Astrocyte of the cerebellum (primary cell): ENCODE data around the gene NPW.
A peak's percentile ranks its signal among the peaks of the same experiment; 100 is the strongest.

Experiments used
- DNase-seq: peaks from one replicate; pipeline ENCODE4 v3.0.0-alpha.2; 2011; ENCODE audit warnings: low read depth
- H3K4me3 ChIP-seq: 2 replicates; pipeline ENCODE4 v1.5.1; 2011; ENCODE audit warnings: mild to moderate bottlenecking, low read depth, low read length, moderate library complexity
- in situ Hi-C: cut with HindIII; loops from 2 replicates; pipeline ENCODE4 v1.10.0; 2017; ENCODE audit warnings: low sequenced_read_pairs
- TF ChIP-seq, protein P1 (sequence below): IDR thresholded peaks from 2 replicates; pipeline ENCODE4 v1.5.1; 2012; ENCODE audit warnings: low read length, low read depth, moderate library complexity, mild to moderate bottlenecking; ENCODE audit errors: missing control alignments

NPW gene

DNA sequence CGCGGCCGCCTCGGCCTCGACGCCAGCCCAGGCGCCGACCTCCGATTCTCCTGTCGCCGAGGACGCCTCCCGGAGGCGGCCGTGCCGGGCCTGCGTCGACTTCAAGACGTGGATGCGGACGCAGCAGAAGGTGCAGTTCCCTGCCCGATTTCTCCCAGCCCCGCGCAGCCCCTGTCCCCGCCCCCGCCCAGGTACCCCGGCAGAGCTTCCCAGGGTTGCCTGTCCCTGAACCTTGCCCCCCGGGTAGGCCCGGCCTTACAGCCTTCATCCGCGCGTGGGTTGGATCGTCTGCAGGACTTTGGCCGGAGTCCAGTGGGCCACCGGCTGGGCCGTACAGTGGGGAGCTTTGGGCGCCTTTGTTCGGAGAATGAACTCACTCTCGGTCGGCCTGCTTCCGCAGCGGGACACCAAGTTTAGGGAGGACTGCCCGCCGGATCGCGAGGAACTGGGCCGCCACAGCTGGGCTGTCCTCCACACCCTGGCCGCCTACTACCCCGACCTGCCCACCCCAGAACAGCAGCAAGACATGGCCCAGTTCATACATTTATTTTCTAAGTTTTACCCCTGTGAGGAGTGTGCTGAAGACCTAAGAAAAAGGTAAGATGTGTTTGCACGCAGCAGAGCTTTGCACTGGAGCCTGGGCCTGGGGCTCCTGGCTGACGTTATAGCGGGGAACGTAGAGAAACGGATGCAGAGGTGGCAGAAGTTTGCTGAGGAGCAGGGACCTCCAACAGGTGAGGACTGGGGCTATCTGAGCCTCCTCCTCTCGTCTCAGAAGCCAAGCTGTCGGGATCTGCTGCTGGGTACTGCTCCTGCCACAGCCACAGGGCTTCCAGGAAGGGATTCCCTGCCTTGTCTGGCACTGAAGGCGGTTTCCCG, 35.0 kb upstream of the NPW start:
- in situ Hi-C loops: loop anchor here (5.0 kb wide), 1 partner anchor 53 kb away; no protein-coding TSS in a partner anchor
- TF ChIP-seq, protein P1, sequence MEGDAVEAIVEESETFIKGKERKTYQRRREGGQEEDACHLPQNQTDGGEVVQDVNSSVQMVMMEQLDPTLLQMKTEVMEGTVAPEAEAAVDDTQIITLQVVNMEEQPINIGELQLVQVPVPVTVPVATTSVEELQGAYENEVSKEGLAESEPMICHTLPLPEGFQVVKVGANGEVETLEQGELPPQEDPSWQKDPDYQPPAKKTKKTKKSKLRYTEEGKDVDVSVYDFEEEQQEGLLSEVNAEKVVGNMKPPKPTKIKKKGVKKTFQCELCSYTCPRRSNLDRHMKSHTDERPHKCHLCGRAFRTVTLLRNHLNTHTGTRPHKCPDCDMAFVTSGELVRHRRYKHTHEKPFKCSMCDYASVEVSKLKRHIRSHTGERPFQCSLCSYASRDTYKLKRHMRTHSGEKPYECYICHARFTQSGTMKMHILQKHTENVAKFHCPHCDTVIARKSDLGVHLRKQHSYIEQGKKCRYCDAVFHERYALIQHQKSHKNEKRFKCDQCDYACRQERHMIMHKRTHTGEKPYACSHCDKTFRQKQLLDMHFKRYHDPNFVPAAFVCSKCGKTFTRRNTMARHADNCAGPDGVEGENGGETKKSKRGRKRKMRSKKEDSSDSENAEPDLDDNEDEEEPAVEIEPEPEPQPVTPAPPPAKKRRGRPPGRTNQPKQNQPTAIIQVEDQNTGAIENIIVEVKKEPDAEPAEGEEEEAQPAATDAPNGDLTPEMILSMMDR: no peak
- H3K4me3 ChIP-seq: peak overlapping the region; percentile 63
- no peak for DNase-seq

DNA sequence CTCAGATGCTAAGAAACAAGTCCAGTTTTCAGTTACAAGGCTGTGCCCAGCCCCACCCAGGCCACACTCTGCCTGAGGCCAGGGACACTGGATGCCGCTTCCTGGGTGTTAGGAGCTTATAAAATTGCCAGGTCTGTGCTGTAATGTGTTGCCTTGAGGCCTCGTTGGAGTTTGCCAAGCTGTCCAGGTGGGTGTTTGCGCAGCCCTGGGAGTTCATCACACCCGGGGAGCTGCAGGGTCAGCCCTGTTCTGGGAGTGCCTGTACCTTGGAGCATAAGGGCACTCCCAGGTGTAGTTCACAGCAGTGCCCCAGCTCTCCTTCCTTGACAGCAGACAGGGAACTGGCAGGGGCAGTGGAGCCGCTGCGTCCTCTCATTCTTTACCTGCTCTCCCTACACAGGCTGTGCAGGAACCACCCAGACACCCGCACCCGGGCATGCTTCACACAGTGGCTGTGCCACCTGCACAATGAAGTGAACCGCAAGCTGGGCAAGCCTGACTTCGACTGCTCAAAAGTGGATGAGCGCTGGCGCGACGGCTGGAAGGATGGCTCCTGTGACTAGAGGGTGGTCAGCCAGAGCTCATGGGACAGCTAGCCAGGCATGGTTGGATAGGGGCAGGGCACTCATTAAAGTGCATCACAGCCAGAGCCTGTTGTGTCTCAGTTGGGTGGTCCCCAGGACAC, 34.0 kb upstream of the NPW start:
- TF ChIP-seq, protein P1: no peak
- no peak overlapping the region for H3K4me3 ChIP-seq

DNA sequence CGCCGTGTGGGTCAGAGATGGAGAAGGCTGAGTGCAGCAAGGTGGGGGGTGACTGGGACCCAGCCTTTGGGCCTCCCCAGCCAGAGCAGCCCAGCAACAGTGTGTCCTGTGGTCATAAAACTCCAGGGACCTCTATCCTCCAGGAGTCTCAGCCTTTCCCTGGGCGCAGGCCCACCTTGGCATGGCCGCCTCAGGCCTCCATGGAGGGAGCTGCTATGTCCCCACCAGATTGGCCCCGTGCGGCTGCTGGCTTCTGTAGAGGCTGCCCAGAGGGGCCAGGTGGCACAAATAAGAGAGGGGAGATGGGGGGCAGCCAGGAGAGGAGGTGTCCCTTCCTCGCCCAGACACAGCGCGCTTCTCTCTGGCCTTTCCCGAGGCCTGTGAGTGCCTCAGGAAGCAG, 32.4 kb upstream of the NPW start:
- no peak overlapping the region for H3K4me3 ChIP-seq
- TF ChIP-seq, protein P1: no peak
- DNase-seq: no peak
- in situ Hi-C loops: no loop called here

More for the DNA sequence above, 34.0 kb upstream of the NPW start:
- in situ Hi-C loops: no loop called here
- DNase-seq: no peak

DNA sequence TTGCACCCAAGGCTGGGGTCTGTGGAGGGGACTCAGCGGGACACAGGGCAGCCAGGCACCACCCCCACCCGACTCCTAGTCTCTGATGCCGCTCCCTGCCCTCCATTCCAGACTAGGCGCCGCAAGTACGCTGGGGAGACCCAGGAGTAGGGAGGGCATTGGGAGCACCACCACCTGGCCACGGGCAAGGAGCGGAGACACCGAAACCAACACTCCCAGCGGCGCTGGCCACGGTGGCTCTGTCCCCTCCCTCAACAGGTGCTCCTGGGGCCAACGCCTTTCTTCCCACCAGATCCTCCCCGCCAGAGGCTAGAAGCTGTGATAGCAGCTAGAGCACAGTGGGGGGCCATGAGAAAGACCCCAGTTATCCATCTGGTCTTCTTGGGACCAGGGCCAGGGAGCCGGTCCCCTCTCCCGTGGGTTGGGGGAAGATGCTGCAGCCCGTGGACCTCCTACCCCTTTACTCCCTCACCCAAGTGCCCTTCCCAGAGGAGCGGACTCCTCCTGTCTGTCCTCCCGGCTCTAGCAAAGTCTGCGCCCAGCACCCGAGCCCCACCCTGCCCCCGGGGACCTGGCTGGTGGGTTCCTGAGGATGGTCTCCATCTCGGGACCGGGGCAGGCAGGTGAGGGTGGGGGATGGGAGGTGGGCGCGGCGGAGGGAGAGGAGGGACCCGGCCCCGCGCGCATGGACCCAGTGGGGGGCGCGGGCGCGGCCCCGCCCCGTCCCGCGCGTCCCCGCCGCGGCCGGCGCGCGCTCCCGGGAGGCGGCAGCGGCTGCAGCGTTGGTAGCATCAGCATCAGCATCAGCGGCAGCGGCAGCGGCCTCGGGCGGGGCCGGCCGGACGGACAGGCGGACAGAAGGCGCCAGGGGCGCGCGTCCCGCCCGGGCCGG, 30.1 kb upstream of the NPW start, which contains the start of gene SYNGR3:
SYNGR3 (plus strand) TSS at position 762 of the 892 bp plus-strand sequence. CDS start 133 bp downstream, outside the sequence.
- in situ Hi-C loops: no loop called here
- peak within 1 kb of the TSS; percentile 21 for H3K4me3 ChIP-seq
- no peak for DNase-seq
- TF ChIP-seq, protein P1: no peak

DNA sequence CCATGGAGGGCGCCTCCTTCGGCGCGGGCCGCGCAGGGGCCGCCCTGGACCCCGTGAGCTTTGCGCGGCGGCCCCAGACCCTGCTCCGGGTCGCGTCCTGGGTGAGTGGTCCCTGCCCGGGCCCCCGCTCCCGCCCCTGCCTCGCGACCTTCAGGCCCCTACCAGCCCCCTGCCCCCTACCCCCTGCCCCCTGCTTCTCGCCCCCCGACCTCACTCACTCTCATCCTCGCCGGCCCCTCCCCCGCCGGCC, 29.6 kb upstream of the NPW start:
- in situ Hi-C loops: no loop called here
- H3K4me3 ChIP-seq: peak overlapping the region; percentile 21
- TF ChIP-seq, protein P1: no peak
- DNase-seq: no peak
